Measurements from ENCODE around the gene MARF1.
"Not testable (repeated sequence)": the region's sequence is repeated elsewhere in the genome, so short reads cannot be mapped to it uniquely, and the experiment has no call there.

Gene MARF1

DNA sequence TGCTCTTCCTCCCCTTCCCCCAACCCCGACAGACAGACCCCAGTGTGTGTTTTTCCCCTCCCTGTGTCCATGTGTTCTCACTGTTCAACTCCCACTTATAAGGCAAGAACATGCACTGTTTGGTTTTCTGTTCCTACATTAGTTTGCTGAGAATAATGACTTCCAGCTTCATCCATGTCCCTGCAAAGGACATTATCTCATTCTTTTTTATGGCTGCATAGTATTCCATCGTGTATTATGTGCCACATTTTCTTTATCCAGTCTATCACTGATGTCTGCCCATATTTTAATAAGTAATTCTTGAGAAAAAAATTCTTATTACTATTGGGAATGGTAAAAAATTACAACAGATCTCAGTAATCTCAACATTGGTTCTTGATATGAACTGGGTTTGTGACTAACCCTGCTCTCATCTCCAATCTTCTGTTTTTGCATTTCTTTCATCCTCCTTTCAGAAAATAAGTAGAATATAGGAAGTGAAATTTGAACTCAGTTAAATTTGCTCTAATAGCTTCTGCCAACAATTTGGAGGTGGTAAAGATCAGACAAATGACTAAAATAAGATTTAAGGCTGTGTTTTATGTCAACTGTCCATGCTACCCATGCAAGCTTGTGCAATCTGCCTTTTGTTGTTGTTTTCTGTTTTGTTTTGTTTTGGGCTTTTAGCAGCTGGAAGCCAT, 11.1 kb downstream of the MARF1 start:
- no peak for DNase-seq (ENCODE audit: low read depth, low spot score)

DNA sequence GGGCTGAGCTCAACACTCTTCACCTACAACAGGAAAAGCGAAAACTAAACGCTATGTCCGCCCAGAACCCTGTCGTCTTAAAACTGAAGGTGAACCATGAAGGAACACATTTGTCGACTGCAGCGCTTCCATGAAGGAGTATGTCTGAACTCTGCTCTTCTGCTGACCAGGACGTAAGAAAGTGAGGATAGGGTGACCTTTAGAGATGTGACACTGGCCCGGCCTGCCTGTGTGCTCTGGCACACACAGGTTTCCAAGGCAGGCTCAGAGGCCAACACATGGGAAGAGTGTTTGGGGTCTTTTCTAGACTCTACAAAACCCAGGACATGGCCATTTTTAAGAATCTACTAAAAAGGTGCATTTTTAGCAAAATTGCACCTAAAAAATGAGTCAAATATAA, 21.1 kb downstream of the MARF1 start:
- DNase-seq (ENCODE audit: low read depth, low spot score): no peak

DNA sequence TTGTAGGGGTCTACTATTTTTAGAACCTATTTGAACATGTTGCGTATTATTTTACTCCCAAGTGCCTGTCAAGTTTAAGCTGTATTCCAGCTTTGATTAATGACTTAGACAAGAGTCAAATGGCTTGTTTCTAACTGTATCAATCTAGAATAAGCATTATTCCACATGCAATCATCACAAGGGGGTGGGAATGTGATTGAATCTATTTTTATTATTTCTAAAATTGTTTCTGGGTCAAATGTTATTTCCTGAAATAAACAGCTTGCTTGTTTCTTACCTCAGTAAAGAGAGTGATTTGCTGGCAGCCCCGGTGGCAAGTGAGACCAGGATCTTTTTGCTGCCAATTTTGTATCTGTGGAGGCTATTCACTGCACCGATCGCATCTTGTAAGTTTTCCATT, 21.5 kb downstream of the MARF1 start:
- DNase-seq (ENCODE audit: low read depth, low spot score): no peak

DNA sequence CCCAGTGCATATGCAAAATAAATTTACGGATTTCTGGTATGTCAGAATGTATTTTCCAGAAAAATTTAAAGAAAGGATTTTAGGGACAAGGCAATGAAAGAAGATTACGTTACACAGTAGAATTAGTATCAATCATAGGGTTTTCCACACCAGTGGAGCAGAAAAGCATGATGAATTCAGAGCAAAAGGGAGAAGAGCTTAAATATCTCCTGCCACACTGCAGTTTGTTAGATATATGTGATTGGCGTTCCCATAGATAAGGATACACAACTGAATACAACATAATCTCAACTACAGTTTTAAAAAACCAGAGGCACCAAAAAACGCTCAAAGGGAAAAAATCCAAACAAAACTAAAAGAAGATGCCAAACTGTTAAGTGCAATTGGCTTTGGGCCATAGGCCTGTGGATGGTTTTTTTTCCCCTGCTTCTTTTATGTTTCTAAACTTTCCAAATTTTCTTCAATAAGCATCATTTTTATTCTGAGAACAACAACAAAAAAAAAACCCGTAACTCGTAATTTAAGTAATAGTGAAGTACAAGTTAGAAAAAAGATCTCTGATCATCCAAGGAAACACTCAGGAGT, 22.3 kb downstream of the MARF1 start:
- no peak for DNase-seq (ENCODE audit: low read depth, low spot score)

DNA sequence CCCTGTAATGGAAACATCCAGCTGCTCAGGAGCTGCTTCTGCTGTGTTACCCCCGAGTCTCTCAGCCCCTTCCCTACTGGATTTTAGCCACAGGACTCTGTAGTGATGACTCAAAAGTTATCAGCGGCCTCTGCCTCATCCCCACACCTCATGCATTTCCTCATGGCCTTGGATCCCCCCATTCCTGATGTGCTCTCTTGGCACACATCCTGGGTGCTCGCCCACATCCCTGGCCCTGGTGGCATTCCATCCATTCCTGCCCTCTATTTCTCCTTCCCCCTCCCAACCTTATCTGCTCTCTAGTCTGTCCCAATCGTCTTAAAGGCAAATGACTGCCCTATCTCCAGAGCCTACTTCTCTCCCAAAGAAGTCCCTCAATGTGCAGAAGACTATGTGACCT, 24.6 kb downstream of the MARF1 start:
- no peak for DNase-seq (ENCODE audit: low read depth, low spot score)

DNA sequence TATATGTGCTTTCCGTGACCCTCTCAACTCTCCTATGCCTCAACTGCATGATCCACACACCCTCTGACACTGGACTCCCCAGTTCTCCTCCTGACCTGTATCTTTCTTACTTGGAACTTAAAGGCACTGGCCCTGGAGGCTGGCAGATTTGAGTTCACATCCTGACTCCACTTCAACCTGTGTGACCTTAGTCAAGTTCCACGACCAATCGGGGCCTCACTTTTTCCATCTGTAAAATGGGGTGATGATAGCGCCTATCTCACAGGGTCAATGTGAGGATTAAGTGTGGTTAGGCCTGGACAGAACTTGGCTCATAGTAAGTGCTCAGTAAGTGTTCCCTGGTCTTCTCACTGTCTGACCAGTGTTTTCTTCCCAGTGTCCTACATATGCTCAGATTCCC, 25.1 kb downstream of the MARF1 start:
- no peak for DNase-seq (ENCODE audit: low read depth, low spot score)

DNA sequence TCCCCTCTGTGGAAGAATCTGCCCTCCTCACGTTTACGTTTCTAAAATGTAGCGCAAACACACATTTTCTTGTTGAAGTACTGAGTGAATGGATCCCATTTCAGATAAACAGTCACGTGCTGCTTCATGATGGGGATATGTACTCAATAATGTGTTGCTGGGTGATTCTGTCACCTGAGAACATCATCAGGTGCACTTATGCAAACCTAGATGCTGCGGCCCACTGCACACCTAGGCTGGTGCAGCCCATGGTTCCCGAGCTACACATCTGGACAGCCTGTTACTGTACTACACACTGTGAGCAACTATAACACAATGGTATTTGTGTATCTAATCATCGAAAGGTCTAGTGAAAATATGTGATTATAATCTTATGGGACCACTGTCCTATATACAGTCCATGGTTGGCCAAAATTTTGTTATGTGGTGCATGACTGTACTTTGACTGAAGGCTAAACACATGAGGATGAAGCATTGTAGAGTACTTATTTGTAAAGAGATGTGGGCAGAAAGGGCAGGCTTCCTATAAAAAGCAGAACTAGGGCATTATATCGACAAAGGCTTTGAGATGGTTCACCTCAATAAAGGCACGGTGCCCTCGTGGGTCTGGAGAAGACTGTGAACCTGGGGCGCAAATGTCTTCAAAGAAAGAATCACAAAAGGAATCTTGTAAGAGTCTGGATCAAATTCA, 26.3 kb downstream of the MARF1 start:
- no peak for DNase-seq (ENCODE audit: low read depth, low spot score)

DNA sequence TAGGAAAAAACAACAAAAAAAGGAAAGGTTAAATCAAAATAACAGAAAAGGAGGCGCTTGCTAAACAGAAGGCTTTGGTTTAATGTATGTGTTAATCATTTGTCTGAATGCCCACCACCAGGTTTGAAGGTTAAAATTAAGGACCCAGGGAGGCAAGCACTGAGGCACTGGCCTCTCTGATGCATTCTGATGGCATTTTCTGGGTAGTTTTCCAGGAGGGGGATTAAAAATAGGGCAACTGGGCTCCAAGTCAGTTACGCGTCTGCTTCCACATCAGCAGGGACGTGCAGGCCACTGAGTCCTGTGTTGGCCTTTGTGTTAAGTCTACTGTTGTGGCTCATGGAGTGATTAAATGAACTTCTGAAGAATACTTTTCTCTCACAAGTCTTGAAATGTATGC, 26.9 kb downstream of the MARF1 start:
- DNase-seq (ENCODE audit: low read depth, low spot score): no peak

DNA sequence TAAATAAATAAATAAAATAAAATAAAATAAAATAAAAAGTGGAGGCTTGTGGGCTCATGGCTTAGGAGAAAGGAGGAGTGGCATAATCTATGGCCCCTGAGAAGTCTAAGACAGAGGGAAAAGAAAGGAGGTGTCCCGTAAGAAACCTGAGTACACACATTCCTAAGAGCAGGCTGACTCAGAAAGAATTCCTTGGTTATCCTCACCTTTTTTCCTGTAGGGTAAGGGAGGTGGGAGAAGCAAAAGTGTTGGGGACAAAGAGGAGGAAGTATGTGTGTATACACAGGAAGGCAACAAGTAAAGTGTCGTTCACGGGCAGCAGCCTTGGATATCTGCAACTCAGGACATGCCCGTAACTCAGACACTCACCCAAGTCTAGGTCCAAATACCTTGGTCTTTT, 29.3 kb downstream of the MARF1 start:
- no peak for DNase-seq (ENCODE audit: low read depth, low spot score)

DNA sequence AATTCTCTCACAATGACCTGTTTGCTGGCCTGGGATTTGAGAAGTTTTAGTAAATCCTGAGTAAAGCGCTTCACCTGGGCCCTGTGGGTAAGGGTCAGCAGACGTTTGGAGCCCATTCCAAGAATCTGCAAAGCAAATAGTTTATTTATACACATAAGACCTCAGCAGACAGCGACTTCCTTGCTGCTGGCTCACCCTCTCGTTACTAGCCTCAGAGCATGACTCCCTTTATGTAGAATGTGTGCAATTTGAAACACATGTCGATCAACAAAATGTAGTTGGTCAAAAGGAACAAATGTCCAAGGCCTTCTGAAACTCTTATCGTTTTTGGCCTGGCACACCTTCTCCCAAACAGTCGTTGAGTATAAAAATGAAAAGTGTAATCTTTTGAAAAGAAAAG, 31.3 kb downstream of the MARF1 start:
- DNase-seq (ENCODE audit: low read depth, low spot score): no peak

DNA sequence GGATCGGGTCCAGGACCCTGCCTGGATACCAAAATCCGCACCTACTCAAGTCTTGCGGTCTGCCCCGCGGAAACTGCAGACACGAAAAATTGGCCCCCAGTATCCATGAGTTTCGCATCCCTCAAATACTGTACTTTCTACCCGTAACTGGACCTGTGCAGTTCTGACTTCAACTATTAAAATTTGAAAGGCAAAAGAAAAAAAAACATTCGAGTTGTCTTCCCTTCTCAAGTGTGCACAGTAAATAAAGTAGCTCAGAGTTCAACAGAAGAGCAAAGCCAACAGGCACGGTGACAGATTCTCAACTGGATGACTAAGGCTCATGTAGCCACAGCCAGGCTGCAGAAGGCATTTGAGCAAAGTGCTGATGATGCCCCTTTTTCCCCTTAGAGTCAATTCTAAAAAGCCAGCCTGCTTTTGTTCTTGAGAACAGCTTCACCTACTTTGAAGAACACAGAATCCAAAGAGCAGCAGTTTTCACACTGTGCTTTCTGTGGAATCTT, 32.5 kb downstream of the MARF1 start:
- DNase-seq (ENCODE audit: low read depth, low spot score): no peak

DNA sequence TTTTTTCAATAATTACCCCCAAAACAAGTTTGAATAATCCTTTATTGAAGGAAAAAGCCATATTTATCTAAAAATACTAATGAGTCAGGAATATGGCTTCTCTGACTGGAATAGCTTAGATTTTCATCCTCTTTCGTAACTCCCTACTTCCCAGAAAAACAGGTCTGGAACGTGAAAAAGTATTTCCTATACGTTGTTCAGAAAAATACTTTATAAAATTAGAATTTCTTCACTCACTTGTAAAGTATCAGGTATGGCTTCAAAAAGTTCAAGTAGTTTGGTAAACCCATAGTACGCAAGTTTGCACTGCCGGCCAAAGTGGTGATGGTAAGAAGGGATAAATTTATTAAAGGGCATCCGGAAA, 33.7 kb downstream of the MARF1 start:
- DNase-seq (ENCODE audit: low read depth, low spot score): no peak

DNA sequence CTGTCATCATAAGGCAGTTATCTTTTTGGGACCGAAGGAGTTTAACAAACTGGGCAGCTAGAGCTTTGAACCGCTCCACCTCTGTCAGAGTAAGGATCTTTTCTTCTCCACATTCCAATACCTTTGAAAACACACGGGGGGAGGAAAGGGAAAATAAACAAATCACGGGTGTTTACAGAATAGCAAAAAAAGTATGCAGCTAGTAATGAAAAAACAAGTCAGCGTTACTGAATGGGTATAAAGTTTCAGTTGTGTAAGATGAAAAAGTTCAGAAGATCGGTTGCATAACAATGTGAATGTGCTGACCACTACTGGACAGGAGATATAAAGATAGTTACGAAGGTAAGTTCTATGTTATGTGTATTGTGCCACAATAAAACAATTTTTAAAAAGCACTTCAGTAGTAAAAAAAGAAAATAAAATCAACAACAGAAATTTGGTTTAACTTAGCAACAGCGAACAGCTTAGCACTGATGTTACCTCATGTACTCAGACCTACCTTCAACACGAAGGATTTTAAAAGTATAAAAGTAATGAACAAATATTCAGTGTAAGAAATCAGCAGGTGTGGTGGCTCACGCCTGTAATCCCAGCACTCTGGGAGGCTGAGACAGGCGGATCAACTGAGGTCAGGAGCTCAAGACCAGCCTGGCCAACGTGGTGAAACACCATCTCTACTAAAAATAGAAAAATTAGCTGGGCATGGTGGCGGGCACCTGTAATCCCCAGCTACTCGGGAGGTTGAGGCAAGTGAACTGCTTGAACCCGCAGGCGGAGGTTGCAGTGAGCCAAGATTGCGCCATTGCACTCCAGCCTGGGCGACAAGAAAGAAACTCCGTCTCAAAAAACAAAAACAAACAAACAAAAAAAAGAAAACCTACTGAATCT, 34.3 kb downstream of the MARF1 start:
- DNase-seq (ENCODE audit: low read depth, low spot score): no peak

DNA sequence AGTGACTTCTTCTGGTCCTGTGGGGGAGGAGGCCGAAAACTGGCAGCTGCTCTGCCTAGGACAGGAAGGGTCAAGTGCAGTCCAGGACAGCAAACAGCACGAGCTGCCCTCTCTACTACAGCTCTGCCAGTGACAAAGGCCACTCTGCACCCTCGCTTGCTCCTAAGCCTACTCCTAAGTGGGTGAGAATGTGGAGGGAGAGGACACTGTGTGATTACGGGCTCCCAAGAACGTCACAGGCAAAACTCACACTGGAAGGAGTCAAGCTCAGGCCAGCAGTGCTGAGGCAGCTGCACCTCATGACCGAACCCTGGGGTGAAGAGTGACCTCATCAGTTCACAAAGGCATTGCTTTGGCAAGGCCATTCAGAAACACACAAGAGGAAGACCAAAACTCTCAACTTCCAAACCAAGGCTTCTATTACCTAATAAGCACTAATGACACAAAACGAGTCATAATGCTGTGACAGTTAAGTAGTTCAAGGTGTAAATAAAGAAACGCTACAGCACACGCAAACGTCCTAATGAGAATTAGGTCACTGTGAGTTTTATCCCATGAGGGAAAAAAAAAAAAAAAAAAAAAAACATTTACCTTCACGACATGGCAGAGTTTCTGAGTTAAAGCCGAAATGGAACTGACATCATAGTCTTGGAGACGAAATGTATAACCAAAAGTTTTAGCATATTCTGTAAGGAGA, 35.1 kb downstream of the MARF1 start:
- peak; percentile 52 for DNase-seq (ENCODE audit: low read depth, low spot score)

DNA sequence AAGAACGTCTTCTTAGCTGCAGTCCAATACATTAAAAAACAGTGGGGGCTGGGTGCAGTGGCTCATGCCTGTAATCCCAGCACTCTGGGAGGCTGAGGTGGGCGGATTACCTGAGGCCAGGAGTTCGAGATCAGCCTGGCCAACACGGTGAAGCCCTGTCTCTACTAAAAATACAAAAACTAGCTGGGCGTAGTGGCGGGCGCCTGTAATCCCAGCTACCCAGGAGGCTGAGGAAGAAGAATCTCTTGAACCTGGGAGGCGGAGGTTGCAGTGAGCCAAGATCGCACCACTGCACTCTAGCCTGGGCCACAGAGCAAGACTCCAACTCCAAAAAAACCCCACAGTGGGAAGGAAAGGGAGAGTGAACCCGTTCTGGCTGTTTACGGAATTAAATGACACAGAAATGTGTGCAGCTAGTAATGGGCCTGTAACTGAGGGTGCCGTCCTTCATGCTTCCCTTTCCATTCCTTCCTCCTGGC, 35.7 kb downstream of the MARF1 start:
- DNase-seq (ENCODE audit: low read depth, low spot score): not testable (repeated sequence)

DNA sequence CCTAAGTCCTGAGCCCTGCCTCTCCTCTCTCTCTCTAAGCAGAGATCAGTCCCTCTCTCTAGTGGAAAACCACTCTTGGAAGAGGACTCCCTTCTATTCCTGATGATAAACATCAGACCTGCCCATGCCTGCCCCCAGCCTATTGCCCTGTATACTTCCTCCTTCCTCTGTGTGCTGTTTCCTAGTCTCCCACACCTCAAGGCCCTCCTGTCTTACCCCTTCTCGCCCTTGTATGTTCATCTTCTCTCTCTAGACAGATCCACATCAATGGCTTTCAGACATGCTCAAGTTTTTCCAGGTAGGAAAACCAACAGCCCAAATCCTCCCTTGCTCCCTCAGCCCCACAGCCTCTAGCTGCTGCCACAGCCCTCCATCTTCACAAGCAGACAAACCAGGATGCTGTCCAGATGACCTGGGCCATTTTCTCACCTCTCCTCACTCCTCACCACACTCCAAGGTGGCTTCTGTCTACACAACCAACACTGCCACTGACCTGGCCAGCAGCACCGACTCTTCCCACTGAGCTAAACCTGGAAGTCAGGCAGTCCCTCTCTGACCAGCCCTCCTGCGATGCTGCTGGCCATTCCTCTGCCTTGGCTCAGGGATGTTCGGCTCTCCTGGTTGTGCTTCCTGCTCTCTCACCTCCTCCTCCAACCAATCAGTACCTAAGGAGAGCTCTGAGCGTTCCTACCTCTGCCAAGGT, 36.3 kb downstream of the MARF1 start:
- DNase-seq (ENCODE audit: low read depth, low spot score): no peak

DNA sequence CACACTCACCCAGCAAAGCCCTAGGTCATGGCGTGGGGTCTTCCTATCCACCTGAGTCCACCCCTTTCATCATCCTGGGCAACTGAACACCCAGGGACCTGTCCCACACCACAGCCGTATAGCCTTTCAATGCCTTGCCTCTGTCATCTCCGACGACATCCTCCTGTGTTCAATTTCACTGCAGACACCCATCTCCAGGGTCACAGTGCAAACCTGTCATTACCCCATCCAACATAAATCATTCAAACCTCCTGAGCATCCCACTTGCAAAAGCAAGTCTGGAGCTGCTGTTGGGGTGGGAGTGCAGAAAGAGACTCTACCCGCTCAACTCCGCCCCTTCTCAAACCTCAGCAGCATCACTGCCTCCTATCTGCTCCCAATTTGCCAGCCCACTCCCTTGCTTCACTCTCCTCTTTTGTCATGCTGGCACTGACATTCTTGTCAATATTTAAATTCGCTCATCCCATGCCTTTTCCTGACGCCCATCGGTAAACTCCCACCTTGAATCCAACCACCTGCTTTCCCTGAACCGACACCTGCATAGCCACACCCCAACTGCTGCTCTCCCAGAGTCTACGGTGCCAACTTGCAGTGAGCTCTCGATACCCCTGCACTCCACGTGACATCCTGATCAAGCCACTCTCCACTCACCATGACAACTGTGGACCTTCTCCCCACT, 37.0 kb downstream of the MARF1 start:
- DNase-seq (ENCODE audit: low read depth, low spot score): no peak

DNA sequence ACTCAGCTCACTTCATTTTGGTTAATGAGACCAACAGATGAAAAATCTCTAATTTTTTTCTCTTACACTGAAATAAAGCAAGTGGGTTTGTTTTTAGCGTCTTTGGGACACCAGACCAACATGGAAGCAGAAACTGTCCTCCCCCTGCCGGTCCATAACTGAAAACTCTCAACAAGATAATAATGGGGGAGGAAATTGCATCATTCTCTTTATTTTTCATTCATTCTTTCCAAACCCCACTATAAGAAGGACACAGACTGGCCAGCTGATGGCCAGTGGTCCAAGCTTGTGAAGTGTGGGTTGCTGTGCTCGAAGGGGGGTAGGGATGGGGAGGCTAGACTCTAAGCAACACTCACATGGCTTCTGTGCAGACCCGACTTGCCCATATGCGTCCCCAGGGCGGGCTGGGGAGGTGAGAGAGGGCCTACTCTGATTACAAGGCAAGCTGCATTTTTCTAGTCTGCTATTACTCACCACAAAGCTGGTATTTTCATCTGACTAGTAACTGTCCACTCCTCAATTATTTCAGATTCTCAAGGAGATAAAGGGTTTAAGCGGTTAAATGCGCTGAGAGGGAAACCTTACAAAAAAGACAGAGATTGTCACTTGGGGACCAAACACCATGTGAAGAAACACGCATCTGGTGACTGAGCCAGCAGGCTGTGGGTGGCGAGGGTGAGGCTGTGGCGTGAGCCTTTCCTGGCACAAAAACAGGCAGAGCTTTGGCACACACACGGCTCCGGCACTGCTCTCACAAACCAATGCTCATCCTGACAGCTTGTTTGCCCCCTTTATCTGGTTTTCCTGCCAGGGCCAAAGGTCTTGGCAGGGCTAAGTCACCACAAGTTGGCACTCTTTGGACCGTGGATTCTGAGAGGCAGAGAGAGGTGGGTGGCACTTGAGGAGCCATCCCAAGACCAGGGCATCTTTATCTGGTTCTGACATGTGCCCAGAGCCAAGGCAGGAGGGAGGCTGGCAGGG, 38.2 kb downstream of the MARF1 start:
- no peak for DNase-seq (ENCODE audit: low read depth, low spot score)
